SK-MEL-5 (cell line): ENCODE data around the gene MYO18B. TPM values are rescaled to one million over a fixed set of nuclear protein-coding genes. Genes with fewer than 3 reads are reported as not detected.
"Not testable (repeated sequence)": the region's sequence is repeated elsewhere in the genome, so short reads cannot be mapped to it uniquely, and the experiment has no call there.

Experiments used
- DNase-seq: peaks from one replicate; pipeline ENCODE4 v3.0.0-alpha.2; 2016; ENCODE audit warnings: low read depth, low spot score
- in situ Hi-C: cut with HindIII; loops from 2 replicates; pipeline ENCODE4 v1.10.0; 2016; ENCODE audit warnings: low sequenced_read_pairs, high pct_unique_total_duplicates, low pct_unique_long_range_greater_than_20kb
- polyA plus RNA-seq, 2 experiments: library from polyadenylated mRNA; depleted of rRNA; stranded (reverse); fragments of >200 nt; gene quantifications; 2 replicates each; pipeline ENCODE4 v1.2.3, GENCODE V29; 2015
- total RNA-seq: library from RNA; depleted of rRNA; stranded (reverse); fragments of >200 nt; shearing (Covaris generic); gene quantifications from 2 replicates; pipeline ENCODE4 v1.2.3, GENCODE V29; 2014; rRNA removed

MYO18B gene
- not detected in 2 replicates for total RNA-seq
- not detected in 2 replicates for polyA plus RNA-seq (2015; cell fraction: cytosol; rRNA removed)
- not detected in 2 replicates for polyA plus RNA-seq (2015; cell fraction: nucleus; rRNA removed)

GRCh38 chr22:25741692-25742626 lies at the start of gene MYO18B:
Gene MYO18B, plus strand, starts transcription at chr22:25742188. Its CDS starts 18,905 bp downstream, at chr22:25761093.
- DNase-seq, result no peak
- in situ Hi-C loops, result no loop called here

GRCh38 chr22:25692397-25693267 lies 49.4 kb upstream of the MYO18B start:
- in situ Hi-C loops, result no loop called here
- DNase-seq, result no peak

- DNase-seq, result no peak
- in situ Hi-C loops, result no loop called here
These were observed 48.8 kb upstream of the MYO18B start for GRCh38 chr22:25693268-25693565.

- no peak for DNase-seq
- in situ Hi-C loops, result no loop called here
These were observed 47.6 kb upstream of the MYO18B start for GRCh38 chr22:25694196-25694907.

GRCh38 chr22:25695146-25695545 lies 46.8 kb upstream of the MYO18B start:
- in situ Hi-C loops, result no loop called here
- DNase-seq, result no peak

GRCh38 chr22:25696763-25697162 lies 45.2 kb upstream of the MYO18B start:
- in situ Hi-C loops, result no loop called here
- DNase-seq, result no peak

GRCh38 chr22:25697181-25697664 lies 44.8 kb upstream of the MYO18B start:
- in situ Hi-C loops, result no loop called here
- DNase-seq, result no peak

GRCh38 chr22:25697978-25698377 lies 44.0 kb upstream of the MYO18B start:
- DNase-seq, result no peak
- in situ Hi-C loops, result no loop called here

- in situ Hi-C loops, result no loop called here
- no peak for DNase-seq
These were observed 43.5 kb upstream of the MYO18B start for GRCh38 chr22:25698461-25698860.

GRCh38 chr22:25698978-25699377 lies 43.0 kb upstream of the MYO18B start:
- in situ Hi-C loops, result no loop called here
- no peak for DNase-seq

GRCh38 chr22:25701056-25701780 lies 40.8 kb upstream of the MYO18B start:
- in situ Hi-C loops, result no loop called here

GRCh38 chr22:25702040-25702439 lies 39.9 kb upstream of the MYO18B start:
- peak; percentile 57 for DNase-seq
- in situ Hi-C loops, result no loop called here

More at GRCh38 chr22:25701056-25701780, 40.8 kb upstream of the MYO18B start:
- DNase-seq, result no peak

GRCh38 chr22:25702571-25703167 lies 39.3 kb upstream of the MYO18B start:
- in situ Hi-C loops, result no loop called here
- no peak for DNase-seq

- in situ Hi-C loops, result no loop called here
These were observed 37.3 kb upstream of the MYO18B start for GRCh38 chr22:25704701-25705100.

GRCh38 chr22:25706197-25706596 lies 35.8 kb upstream of the MYO18B start:
- DNase-seq, result no peak
- in situ Hi-C loops, result no loop called here

More at GRCh38 chr22:25704701-25705100, 37.3 kb upstream of the MYO18B start:
- no peak for DNase-seq

- DNase-seq, in situ Hi-C loops: not testable (repeated sequence)
These were observed 33.6 kb upstream of the MYO18B start for GRCh38 chr22:25708430-25708829.

GRCh38 chr22:25709758-25710157 lies 32.2 kb upstream of the MYO18B start:
- in situ Hi-C loops, result no loop called here
- DNase-seq, result no peak
